ENCODE measurements around the gene GRIA1.

GRIA1 gene

GRCh38 chr5:153618307-153618706, 127.8 kb downstream of the GRIA1 start:
- no peak for DNase-seq

- DNase-seq, result no peak
Measured at GRCh38 chr5:153618867-153619266, 128.4 kb downstream of the GRIA1 start.

- DNase-seq, result no peak
Measured at GRCh38 chr5:153619771-153620170, 129.3 kb downstream of the GRIA1 start.

GRCh38 chr5:153623124-153623523, 132.7 kb downstream of the GRIA1 start:
- no peak for DNase-seq

- DNase-seq, result no peak
Measured at GRCh38 chr5:153623751-153624450, 133.4 kb downstream of the GRIA1 start.

GRCh38 chr5:153624451-153624765, 133.9 kb downstream of the GRIA1 start:
- DNase-seq, result no peak

GRCh38 chr5:153625826-153626354, 135.4 kb downstream of the GRIA1 start:
- DNase-seq, result no peak

- no peak for DNase-seq
Measured at GRCh38 chr5:153626836-153627235, 136.4 kb downstream of the GRIA1 start.

GRCh38 chr5:153629027-153629895, 138.8 kb downstream of the GRIA1 start:
- peak; percentile 74 for DNase-seq

- no peak for DNase-seq
Measured at GRCh38 chr5:153630546-153630945, 140.1 kb downstream of the GRIA1 start.

GRCh38 chr5:153632748-153633290, 142.3 kb downstream of the GRIA1 start:
- no peak for DNase-seq

GRCh38 chr5:153636670-153637451, 146.4 kb downstream of the GRIA1 start:
- no peak for DNase-seq

- no peak for DNase-seq
Measured at GRCh38 chr5:153640293-153640692, 149.8 kb downstream of the GRIA1 start.

GRCh38 chr5:153641183-153641688, 150.8 kb downstream of the GRIA1 start:
- DNase-seq, result no peak

- DNase-seq, result no peak
Measured at GRCh38 chr5:153654504-153655200, 164.2 kb downstream of the GRIA1 start.

GRCh38 chr5:153655201-153655510, 164.7 kb downstream of the GRIA1 start:
- DNase-seq, result no peak

GRCh38 chr5:153658149-153658548, 167.7 kb downstream of the GRIA1 start:
- no peak for DNase-seq

- no peak for DNase-seq
Measured at GRCh38 chr5:153658606-153659005, 168.1 kb downstream of the GRIA1 start.

GRCh38 chr5:153659039-153659736, 168.7 kb downstream of the GRIA1 start:
- no peak for DNase-seq

- DNase-seq, result no peak
Measured at GRCh38 chr5:153660919-153661318, 170.4 kb downstream of the GRIA1 start.

- no peak for DNase-seq
Measured at GRCh38 chr5:153661897-153662296, 171.4 kb downstream of the GRIA1 start.

- DNase-seq, result no peak
Measured at GRCh38 chr5:153670101-153670500, 179.6 kb downstream of the GRIA1 start.

Data from GDM1 (cell line).